ENCODE measurements around the gene SUGP2.

Gene SUGP2

DNA sequence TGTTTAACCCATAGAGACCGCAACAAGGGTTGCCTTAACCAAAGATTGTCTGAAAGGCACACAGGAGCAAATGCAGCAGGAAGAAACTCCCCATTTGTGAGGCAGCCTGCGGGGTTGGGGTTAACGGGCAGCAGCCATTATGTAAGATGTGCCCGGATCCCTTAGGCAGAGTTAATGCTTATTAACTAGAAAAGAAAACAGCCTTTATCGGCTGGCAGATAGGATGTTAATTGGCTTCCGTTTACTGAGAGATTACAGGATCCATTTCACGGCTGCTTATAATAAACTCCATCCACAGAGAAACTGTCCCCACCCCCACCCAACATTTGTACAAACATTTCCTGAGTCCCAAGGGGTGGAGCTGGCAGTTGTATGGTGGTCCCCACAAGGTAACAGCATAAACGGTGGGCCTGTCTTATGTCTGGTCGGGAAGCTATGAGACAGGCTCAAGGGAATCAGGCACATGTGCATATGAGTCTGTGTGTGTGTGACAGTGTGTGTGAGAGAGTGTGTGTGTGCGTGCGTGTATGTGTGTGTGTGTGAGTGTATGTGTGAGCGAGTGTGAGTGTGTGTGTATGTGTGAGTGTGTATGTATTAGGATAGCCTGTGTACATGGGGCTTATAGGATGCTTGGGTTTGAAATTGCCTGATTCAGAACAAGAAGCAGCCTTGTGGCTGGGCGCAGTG is 41.0 kb upstream of the SUGP2 start:
- Histone ChIP-seq H3K9me3 (ENCODE audit: control extremely low read depth in 1 of 5, control insufficient read depth in 4 of 5, insufficient read depth in 2 of 5, low read depth in 1 of 5, low read length in 4 of 5) (no peaks in the 10 kb centered on the region), H3K36me3 (ENCODE audit: control insufficient read depth in 4 of 4, insufficient read depth in 4 of 4, low read length in 3 of 4) (peaks cover 0 to 4% (median 2%) of the 10 kb centered on the region in 4 experiments), H3K4me1 (ENCODE audit: control extremely low read depth in 1 of 4, control insufficient read depth in 4 of 4, insufficient read depth in 4 of 4, low read length in 3 of 4) (peaks cover 0 to 4% (median 0%) of the 10 kb centered on the region in 4 experiments), H3K4me3 (ENCODE audit: control insufficient read depth in 1 of 7, extremely low read depth in 1 of 7, insufficient read depth in 4 of 7, low read depth in 2 of 7, low read length in 6 of 7) (no peak overlapping the region), H3K27me3 (replicated peaks in 2 of 5; ENCODE audit: control insufficient read depth in 4 of 5, insufficient read depth in 5 of 5, low read length in 4 of 5) (no peaks in the 10 kb centered on the region), H3K27ac (ENCODE audit: insufficient read depth in 1 of 2, low read depth in 1 of 2, low read length in 2 of 2, poor library complexity in 1 of 2, severe bottlenecking in 2 of 2) (no peak overlapping the region)
- peak in 1 of 3 donors; percentile 7 for DNase-seq
- 71% methylated on average over 10 of the region's 13 CpGs for WGBS (ENCODE audit: insufficient coverage)
- ChIA-PET CTCF (interaction anchor here (0.8 to 1.9 kb wide), 2 partner anchors 8 to 9 kb away, joined by 3 to 5 read pairs; no protein-coding TSS in a partner anchor), POLR2A (no interaction called here)

DNA sequence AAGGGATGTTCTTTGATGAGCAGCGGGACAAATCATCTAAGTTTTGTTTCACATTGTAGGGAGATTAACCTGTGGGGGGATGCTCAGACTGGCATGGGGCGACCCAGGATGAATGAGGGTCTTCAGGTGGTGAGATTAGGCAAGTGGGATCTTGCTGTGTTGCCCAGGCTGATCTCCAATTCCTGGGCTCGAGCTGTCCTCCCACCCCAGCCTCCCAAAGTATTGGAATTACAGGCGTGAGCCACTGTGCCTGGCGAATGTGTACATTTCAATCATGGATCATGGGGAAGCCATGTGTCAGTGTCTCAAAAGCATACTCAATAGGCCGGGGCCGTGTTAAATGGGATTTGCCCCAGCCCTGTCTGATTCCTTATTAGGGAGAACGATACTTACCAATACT is 38.6 kb upstream of the SUGP2 start:
- Histone ChIP-seq H3K36me3 (ENCODE audit: control insufficient read depth in 4 of 4, insufficient read depth in 4 of 4, low read length in 3 of 4) (peaks cover 0 to 4% (median 2%) of the 10 kb centered on the region in 4 experiments), H3K27me3 (replicated peaks in 2 of 5; ENCODE audit: control insufficient read depth in 4 of 5, insufficient read depth in 5 of 5, low read length in 4 of 5) (no peaks in the 10 kb centered on the region), H3K4me3 (ENCODE audit: control insufficient read depth in 1 of 7, extremely low read depth in 1 of 7, insufficient read depth in 4 of 7, low read depth in 2 of 7, low read length in 6 of 7) (no peak overlapping the region), H3K9me3 (ENCODE audit: control extremely low read depth in 1 of 5, control insufficient read depth in 4 of 5, insufficient read depth in 2 of 5, low read depth in 1 of 5, low read length in 4 of 5) (no peaks in the 10 kb centered on the region), H3K4me1 (ENCODE audit: control extremely low read depth in 1 of 4, control insufficient read depth in 4 of 4, insufficient read depth in 4 of 4, low read length in 3 of 4) (peaks cover 0 to 4% (median 0%) of the 10 kb centered on the region in 4 experiments), H3K27ac (ENCODE audit: insufficient read depth in 1 of 2, low read depth in 1 of 2, low read length in 2 of 2, poor library complexity in 1 of 2, severe bottlenecking in 2 of 2) (no peak overlapping the region)
- DNase-seq, result no peak
- CTCF ChIA-PET, result no interaction called here
- 94% methylated on average over 6 of the region's 8 CpGs for WGBS (ENCODE audit: insufficient coverage)
- POLR2A ChIA-PET, result no interaction called here

DNA sequence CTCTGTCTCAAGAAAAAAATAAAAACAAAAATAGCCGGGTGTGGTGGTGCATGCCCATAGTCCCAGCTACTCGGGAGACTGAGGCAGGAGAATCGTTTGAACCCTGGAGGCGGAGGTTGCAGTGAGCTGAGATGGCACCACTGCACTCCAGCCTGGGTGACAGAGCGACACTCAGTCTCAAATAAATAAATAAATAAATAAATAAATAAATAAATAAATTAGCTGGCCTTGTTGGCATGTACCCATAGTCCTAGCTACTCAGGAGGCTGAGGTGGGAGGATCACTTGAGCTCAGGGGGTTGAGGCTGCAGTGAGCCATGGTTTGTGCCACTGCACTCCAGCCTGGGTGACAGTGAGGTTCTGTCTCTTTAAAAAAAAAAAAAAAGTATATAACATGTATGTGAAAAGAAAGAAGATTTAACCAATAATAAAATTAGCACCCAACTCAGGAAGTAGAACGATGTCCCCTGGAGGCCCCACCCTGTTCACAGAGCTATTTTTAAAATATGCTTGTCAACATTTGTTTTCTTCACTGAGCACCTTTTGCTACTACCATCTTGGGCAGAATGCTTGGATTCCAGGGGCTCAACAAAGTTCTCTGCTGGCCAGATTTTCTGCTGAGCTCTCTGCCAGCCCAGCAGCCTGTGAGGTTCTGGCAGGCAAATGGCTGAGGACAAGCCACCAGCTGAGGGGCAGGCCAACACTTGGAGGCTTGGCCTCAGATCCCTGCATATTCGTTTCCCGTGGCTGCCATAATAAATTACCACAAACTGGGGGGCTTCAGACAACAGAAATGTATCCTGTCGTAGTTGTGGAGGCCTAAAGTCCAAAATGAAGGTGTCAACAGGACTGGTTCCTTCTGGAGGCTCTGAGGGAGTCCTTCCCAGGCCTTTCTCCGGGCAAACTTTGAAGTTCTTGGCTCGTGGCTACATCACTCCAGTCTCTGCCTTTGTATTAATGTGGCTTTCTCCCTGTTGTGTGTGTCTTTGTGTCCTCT is 35.6 kb upstream of the SUGP2 start:
- ChIA-PET POLR2A (interaction anchor here (0.6 kb wide), 1 partner anchor 12 kb away, joined by 5 read pairs; no protein-coding TSS in a partner anchor), CTCF (interaction anchor here (1.1 kb wide), 1 partner anchor 47 kb away, joined by 5 read pairs; no protein-coding TSS in a partner anchor)
- no peaks in the 10 kb centered on the region for H3K9me3 ChIP-seq (ENCODE audit: control extremely low read depth in 1 of 5, control insufficient read depth in 4 of 5, insufficient read depth in 2 of 5, low read depth in 1 of 5, low read length in 4 of 5)
- H3K27me3 ChIP-seq (replicated peaks in 2 of 5; ENCODE audit: control insufficient read depth in 4 of 5, insufficient read depth in 5 of 5, low read length in 4 of 5), result no peaks in the 10 kb centered on the region
- H3K4me3 ChIP-seq (ENCODE audit: control insufficient read depth in 1 of 7, extremely low read depth in 1 of 7, insufficient read depth in 4 of 7, low read depth in 2 of 7, low read length in 6 of 7), result no peak overlapping the region
- 61% methylated on average over 3 of the region's 11 CpGs for WGBS (ENCODE audit: insufficient coverage)
- H3K36me3 ChIP-seq (ENCODE audit: control insufficient read depth in 4 of 4, insufficient read depth in 4 of 4, low read length in 3 of 4), result peaks cover 0 to 4% (median 0%) of the 10 kb centered on the region in 4 experiments
- H3K27ac ChIP-seq (ENCODE audit: insufficient read depth in 1 of 2, low read depth in 1 of 2, low read length in 2 of 2, poor library complexity in 1 of 2, severe bottlenecking in 2 of 2), result no peak overlapping the region
- DNase-seq, result no peak
- peaks cover 0 to 17% (median 13%) of the 10 kb centered on the region in 4 experiments for H3K4me1 ChIP-seq (ENCODE audit: control extremely low read depth in 1 of 4, control insufficient read depth in 4 of 4, insufficient read depth in 4 of 4, low read length in 3 of 4)

DNA sequence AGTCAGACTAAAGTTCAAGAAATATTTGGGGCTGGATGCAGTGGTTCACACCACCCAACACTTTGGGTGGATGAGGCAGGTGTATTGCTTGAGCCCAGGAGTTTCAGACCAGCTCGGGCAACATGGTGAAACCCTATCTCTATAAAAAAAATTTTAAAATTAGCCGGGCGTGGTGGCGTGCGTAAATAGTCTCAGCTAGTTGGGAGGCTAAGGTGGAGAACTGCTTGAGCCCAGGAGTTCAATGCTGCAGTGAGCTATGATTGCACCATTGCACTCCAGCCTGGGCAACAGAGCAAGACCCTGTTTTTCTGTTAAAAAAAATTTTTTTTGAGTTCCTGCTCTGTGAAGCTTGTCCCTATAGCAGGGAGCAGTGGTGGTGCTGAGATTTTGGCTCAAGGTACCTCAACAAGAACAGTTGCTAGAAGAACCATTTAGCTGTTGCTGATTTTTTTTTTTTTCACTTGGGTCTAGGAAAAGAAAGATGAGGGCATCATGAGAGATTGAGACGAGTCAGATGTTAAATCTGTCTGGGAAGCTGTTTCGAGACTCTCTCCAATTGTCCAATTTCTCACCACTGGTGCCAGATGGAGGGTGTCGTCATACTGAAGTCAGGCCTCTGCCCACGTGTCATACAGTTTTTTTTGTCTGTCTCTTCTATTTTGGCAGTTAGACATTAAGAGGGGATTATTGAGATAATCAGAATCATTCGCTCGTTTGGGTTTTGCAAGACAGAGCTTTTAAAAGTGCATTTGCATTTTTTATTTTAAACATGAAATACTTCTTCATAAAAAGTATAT is 34.2 kb upstream of the SUGP2 start:
- Histone ChIP-seq H3K36me3 (ENCODE audit: control insufficient read depth in 4 of 4, insufficient read depth in 4 of 4, low read length in 3 of 4) (peaks cover 0 to 3% (median 0%) of the 10 kb centered on the region in 4 experiments), H3K9me3 (ENCODE audit: control extremely low read depth in 1 of 5, control insufficient read depth in 4 of 5, insufficient read depth in 2 of 5, low read depth in 1 of 5, low read length in 4 of 5) (no peaks in the 10 kb centered on the region), H3K27ac (ENCODE audit: insufficient read depth in 1 of 2, low read depth in 1 of 2, low read length in 2 of 2, poor library complexity in 1 of 2, severe bottlenecking in 2 of 2) (no peak overlapping the region), H3K4me1 (ENCODE audit: control extremely low read depth in 1 of 4, control insufficient read depth in 4 of 4, insufficient read depth in 4 of 4, low read length in 3 of 4) (peaks cover 0 to 23% (median 18%) of the 10 kb centered on the region in 4 experiments), H3K4me3 (ENCODE audit: control insufficient read depth in 1 of 7, extremely low read depth in 1 of 7, insufficient read depth in 4 of 7, low read depth in 2 of 7, low read length in 6 of 7) (no peak overlapping the region), H3K27me3 (replicated peaks in 2 of 5; ENCODE audit: control insufficient read depth in 4 of 5, insufficient read depth in 5 of 5, low read length in 4 of 5) (no peaks in the 10 kb centered on the region)
- CTCF ChIA-PET, result interaction anchor here (1.1 to 1.5 kb wide), 5 partner anchors 9 to 107 kb away, joined by 3 to 7 read pairs (median 3); no protein-coding TSS in a partner anchor
- 94% methylated on average over 3 of the region's 11 CpGs for WGBS (ENCODE audit: insufficient coverage)
- no peak for DNase-seq
- POLR2A ChIA-PET, result no interaction called here

DNA sequence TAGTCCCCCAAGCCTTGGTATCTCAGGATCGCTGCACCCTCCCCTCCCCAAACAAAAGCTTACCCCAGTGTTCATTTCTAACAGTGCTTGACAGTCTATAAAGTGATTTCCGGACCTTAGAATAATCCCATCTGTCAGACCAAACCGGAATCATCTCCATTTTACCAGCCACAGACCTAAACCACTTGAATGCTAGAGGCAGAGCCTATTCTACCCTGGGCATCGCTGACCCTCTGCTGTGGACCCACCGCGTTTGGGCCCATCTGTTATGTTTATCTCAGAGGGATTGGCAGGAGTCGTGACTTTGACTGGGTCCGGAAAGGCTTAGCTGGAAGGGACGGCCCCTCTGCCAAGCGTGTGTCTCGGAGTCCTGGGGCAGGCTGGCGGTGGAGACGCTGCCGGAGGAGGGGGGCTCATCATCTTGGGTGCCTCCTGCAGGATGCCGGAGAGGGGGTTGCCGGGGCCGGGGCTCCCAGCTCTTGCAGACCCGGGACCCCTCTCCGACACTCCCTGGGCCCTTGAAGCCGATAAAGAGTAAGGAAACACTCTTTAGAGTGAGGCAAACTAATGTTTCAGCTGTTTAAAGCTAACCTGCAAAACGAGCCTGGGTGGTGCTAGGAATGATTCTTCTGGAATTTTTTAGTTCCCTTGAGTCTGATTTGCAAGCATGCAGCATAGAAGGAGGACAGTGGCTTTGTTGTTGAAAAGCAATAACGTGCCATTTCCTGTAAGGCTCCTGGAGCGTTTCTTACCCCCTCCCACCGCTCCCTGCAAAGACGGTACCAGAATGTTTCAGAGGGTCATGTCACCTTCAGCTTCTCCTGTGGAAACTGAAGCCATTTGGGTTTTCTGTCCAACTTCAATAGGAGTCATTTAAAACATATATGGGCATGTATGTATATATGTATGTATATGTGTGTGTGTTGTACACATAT is 31.8 kb upstream of the SUGP2 start:
- Histone ChIP-seq H3K9me3 (ENCODE audit: control extremely low read depth in 1 of 5, control insufficient read depth in 4 of 5, insufficient read depth in 2 of 5, low read depth in 1 of 5, low read length in 4 of 5) (no peaks in the 10 kb centered on the region), H3K4me3 (ENCODE audit: control insufficient read depth in 1 of 7, extremely low read depth in 1 of 7, insufficient read depth in 4 of 7, low read depth in 2 of 7, low read length in 6 of 7) (peak overlapping the region; percentile 48 to 86 (median 75)), H3K36me3 (ENCODE audit: control insufficient read depth in 4 of 4, insufficient read depth in 4 of 4, low read length in 3 of 4) (peaks cover 0 to 19% (median 4%) of the 10 kb centered on the region in 4 experiments), H3K27me3 (replicated peaks in 2 of 5; ENCODE audit: control insufficient read depth in 4 of 5, insufficient read depth in 5 of 5, low read length in 4 of 5) (no peaks in the 10 kb centered on the region), H3K4me1 (ENCODE audit: control extremely low read depth in 1 of 4, control insufficient read depth in 4 of 4, insufficient read depth in 4 of 4, low read length in 3 of 4) (peaks cover 0 to 23% (median 18%) of the 10 kb centered on the region in 4 experiments), H3K27ac (ENCODE audit: insufficient read depth in 1 of 2, low read depth in 1 of 2, low read length in 2 of 2, poor library complexity in 1 of 2, severe bottlenecking in 2 of 2) (peak overlapping the region in 1 of 2 experiments; percentile 59)
- ChIA-PET CTCF (interaction anchor here (0.9 to 1.6 kb wide), 6 partner anchors 9 to 79 kb away, joined by 4 to 5 read pairs (median 4); no protein-coding TSS in a partner anchor), POLR2A (no interaction called here)
- WGBS (ENCODE audit: insufficient coverage), result 3% methylated on average over 22 of the region's 25 CpGs
- DNase-seq, result peak in 2 of 3 donors; percentile 36 to 42

Data from common myeloid progenitor, CD34-positive (primary cell).